ENCODE data around the gene PPP1CC.
"Not testable (repeated sequence)": the region's sequence is repeated elsewhere in the genome, so short reads cannot be mapped to it uniquely, and the experiment has no call there.

Gene PPP1CC

DNA sequence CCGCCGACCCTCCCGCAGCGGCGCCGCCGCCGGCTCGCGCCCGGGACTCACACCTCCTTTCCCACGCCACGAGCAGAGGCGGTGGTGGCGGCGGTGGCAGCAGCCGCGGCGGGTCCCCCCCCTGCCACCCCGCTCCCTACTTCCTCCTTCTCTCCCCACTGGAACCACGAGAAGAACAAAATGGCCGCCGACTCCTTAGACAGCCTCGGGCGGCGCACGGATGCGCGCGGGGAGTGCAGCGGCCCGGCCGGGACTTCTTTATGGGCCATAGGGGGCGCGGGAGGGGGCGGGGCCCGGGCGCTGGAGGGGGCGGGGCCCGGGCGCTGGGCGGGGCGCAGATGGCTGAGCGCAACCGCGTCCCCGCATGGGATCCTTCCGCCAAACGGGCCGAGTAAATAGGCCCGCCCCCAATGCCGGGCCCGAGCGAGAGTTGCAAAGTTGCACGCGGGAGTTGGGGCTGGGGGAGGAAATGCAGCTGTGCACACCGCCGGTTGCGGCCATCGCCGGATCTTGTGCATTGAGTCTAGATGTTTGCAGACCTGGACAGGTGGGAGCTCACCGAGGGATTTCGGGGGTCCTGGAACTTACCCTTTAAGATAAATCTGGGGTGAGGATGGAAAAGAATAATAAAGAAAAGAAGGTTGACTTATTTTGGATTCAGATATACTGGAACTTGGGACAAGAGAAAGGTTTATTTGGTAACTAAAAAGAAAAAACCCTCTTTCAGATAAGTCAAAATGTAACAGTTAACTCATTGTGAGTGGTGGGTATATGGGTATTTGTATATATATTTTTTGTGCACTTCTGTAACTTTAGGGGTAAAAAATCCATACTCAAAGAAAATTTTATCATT, at the start of gene PPP1CC:
TSS of gene PPP1CC (minus strand) at position 174 of the 853 bp plus-strand sequence. CDS start 184 bp downstream, outside the sequence.
- peak; percentile 86 for DNase-seq

GRCh38 chr12:110791589-110791988, 48.9 kb upstream of the PPP1CC start:
- no peak for DNase-seq

GRCh38 chr12:110790301-110790700, 47.6 kb upstream of the PPP1CC start:
- DNase-seq: no peak

DNA sequence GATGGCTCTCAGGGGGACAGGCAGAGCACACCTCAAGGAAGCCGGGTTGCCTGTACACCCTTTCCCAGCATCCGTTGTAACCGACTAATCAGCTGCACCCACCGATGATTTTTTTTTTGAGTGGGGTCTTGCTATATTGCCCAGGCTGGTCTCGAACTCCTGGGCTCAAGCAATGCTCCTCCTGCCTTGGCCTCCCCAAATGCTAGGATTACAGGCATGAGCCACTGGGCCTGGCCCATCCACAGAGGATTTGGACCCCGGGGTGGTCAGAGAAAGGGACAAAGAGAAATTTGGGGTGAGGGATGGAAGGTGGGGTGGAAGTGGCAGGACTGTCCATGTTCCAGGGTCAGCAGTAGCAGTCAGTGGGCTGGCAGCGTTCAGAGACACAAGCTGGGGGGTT, 43.3 kb upstream of the PPP1CC start:
- DNase-seq: no peak

DNA sequence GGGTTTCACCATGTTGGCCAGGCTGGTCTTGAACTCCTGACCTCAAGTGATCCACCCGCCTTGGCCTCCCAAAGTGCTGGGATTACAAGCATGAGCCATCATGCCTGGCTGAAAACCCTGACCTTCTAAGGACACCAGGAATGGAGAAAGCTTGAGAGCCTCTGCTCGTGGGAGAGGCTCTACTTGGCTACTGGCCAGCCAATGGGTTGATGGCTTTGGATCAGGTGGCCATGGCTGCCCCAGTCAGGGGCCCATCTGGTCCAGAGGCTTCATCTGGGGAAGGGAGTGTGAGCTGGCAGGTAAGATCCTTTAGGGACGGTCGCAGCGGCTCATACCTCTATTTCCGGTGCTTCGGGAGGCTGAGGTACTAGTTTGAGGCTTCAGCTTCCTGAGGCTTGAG, 42.5 kb upstream of the PPP1CC start:
- DNase-seq: no peak

DNA sequence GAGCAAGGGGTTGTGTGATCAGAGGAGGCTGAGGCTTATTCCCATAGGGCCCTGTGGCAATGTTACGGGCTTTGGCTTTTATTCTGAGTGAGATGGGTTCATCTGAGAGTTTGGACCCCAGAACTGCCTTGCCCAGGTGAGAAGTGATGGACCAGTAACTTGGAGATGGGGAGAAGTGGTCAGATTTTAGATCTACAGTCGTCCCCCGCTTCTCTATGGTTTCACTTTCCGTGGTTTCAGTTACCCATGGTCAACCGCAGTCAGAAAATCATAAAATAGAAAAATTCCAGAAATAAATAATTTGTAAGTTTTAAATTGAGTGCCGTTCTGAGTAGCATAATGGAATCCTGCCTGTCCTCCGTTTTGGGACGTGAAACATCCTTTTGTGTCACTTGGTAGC, 40.2 kb upstream of the PPP1CC start:
- no peak for DNase-seq

DNA sequence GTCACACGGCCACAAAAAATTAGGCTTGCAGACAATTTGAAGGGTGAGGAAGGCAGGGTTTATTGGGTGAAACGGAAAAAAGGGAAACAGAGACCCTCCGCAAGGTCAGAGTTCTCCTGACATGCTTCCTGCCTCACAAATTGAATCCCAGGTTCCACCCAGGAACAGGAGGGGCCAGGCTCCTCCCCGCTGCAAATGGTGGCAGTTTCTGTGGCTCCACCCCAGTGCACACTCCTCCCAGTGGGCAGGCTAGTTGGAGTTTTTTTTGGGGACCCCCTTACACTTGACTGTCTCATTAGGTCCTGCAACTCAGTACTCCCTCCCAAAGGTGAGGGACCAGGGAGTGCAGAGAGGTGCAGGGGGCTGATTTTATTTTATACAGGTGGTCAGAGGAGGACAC, 39.4 kb upstream of the PPP1CC start:
- no peak for DNase-seq

- peak; percentile 13 for DNase-seq
Observed at GRCh38 chr12:110780448-110780847, 37.8 kb upstream of the PPP1CC start.

- no peak for DNase-seq
Observed at GRCh38 chr12:110778833-110779577, 36.3 kb upstream of the PPP1CC start.

DNA sequence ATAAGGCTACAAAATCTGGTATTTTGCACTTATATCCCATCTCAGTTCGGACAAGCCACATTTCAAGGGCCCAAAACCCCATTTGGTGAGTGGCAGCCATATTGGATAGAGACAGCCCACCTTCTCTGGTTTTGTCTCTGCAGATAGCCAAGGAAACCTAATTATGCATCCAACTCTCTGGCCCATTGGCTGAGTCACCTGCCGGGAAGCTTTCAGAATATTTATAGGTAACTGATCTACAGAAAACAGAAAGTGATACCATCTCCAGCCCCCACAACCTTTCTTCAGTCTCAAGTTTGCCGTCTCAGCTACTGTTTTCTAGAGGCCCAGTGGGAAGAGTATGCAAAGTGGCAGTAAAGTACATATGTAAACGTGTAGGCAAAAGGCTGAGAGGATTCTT, 33.7 kb upstream of the PPP1CC start:
- DNase-seq: no peak

DNA sequence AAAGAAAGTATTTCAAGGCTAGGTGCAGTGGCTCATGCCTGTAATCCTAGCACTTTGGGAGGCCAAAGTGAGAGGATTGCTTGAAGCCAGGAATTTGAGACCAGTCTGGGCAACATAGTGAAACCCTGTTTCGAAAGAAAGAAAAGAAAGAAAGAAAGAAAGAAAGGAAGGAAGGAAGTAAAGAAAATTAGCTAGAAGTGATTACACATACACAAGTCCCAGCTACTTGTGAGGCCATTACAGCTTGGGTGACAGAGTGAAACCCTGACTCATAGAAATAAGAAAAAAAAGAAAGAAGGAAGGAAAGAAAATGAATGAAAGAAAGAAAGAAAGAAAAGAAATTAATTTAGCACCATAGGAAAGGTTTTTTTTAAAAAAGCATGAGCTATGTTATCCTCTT, 33.3 kb upstream of the PPP1CC start:
- no peak for DNase-seq

GRCh38 chr12:110774824-110775223, 32.1 kb upstream of the PPP1CC start:
- no peak for DNase-seq

- DNase-seq: no peak
Observed at GRCh38 chr12:110768960-110769359, 26.3 kb upstream of the PPP1CC start.

GRCh38 chr12:110767863-110768262, 25.2 kb upstream of the PPP1CC start:
- no peak for DNase-seq

GRCh38 chr12:110766311-110767154, 23.8 kb upstream of the PPP1CC start:
- DNase-seq: no peak

GRCh38 chr12:110765572-110765971, 22.9 kb upstream of the PPP1CC start:
- not testable (repeated sequence) for DNase-seq

- no peak for DNase-seq
Observed at GRCh38 chr12:110765111-110765510, 22.4 kb upstream of the PPP1CC start.

- DNase-seq: no peak
Observed at GRCh38 chr12:110763583-110763982, 20.9 kb upstream of the PPP1CC start.

DNA sequence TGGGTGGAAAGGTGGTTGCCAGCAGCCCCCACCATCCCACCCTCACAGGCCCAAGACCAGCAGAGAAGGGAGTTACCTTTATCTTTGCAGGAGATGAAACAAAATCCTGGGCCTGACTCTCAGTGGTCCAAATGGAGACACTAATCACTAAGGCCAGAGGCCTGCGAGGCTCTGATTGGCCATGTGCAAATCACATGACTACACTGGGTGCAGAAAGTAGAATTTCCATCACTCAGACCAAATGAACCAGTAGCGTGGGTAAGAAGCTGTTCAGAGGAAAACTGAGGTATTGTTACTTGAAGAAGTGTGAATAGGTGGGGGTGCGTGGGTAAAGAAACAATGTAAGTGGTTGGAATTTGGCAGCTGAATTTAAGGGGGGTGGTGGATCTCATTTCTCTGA, 20.2 kb upstream of the PPP1CC start:
- DNase-seq: no peak

- DNase-seq: no peak
Observed at GRCh38 chr12:110760204-110760609, 17.5 kb upstream of the PPP1CC start.

DNA sequence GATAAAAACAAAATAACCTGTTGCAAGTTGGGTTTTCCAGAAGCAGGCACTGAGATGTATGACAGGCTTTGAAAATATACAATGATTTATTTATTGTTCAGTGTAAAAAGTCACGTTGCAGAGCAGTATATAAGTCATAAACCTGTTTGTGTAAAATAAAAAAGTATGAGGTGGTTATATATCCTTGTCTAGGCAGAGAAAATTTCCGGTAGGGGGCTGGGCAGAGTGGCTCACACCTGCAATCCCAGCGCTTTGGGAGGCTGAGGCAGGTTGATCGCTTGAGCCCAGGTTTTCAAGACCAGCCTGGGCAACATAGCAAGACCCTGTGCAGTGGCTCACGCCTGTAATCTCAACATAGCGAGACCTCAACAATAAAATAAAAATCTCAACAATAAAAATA, 16.2 kb upstream of the PPP1CC start:
- DNase-seq: no peak

- DNase-seq: no peak
Observed at GRCh38 chr12:110756611-110757010, 13.9 kb upstream of the PPP1CC start.

GRCh38 chr12:110754101-110754793, 11.6 kb upstream of the PPP1CC start:
- DNase-seq: no peak
